ENCODE results near the gene SRD5A1. TPM values are rescaled to one million over a fixed set of nuclear protein-coding genes. Genes with fewer than 3 reads are reported as not detected.

SRD5A1 gene
- total and polyA plus RNA-seq, 4 donors, result 2.5 to 7.7 (median 4.7) TPM

- Histone ChIP-seq H3K27me3 (ENCODE audit: control insufficient read depth in 1 of 2, insufficient read depth in 2 of 2, low read length in 1 of 2) (no peaks in the 10 kb centered on the region), H3K9me3 (ENCODE audit: control insufficient read depth, low read length) (no peaks in the 10 kb centered on the region), H3K27ac (ENCODE audit: low read depth in 1 of 2, low read length in 2 of 2) (no peak overlapping the region), H3K4me1 (ENCODE audit: control insufficient read depth in 1 of 2, insufficient read depth in 2 of 2, low read length in 2 of 2) (no peaks in the 10 kb centered on the region), H3K4me3 (ENCODE audit: low read length in 2 of 2) (no peak overlapping the region), H3K36me3 (ENCODE audit: control insufficient read depth in 1 of 2, insufficient read depth in 2 of 2, low read length in 1 of 2) (peaks cover 2 to 14% of the 10 kb centered on the region in 2 donors)
- intact Hi-C loops (cut with DNase I), result no loop called here
- no peak for ATAC-seq (ENCODE audit: low FRiP score)
- WGBS, 2 donors, result 92 to 94% methylated on average over 3 of the region's 3 CpGs
- DNase-seq, result no peak
Measured at GRCh38 chr5:6608016-6608415, 25.2 kb upstream of the SRD5A1 start.

DNA sequence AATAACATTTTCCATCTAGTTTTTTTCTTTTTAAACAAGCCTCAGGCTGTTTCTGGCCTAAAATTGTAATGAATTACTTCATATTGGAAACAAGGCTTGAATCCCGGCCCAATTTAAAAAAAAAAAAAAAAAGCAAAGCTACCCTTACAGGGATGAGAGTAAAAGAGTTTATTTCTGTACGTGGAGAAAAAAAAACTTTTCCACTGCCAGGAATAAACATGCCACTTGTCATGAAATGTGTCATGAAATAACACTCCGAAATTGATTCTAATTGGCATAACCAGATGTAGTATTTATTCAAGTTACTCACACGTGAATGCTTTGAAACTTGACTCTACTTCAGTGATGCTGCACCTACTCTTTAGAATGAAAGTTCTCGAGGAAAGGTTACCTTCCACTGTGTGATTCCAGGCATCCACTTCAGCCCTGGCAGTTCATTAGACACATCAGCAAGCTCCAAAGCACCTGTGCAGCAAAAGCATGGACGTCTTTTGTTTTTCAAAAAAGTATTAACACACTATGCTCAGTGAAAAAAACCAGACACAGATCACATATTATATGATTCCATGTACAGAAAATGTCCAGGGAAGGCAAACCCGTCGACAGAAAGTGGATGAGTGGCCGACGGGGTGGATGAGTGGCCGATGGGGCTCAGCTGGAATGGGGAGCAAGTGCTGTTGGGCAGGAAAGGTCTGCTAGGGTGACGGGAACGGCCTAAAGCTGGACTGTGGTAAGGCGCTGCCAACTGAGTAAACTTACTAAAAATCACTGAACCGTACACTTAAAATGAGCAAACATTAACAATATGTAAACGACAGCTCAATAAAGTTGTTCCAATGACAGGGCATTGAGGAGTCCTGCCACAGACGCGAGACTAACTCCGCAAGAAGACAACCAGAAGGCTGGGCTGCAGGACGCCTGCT is 21.6 kb upstream of the SRD5A1 start:
- ATAC-seq (ENCODE audit: low FRiP score) (no peak), DNase-seq (no peak)
- no peaks in the 10 kb centered on the region for H3K4me1 ChIP-seq (ENCODE audit: control insufficient read depth in 1 of 2, insufficient read depth in 2 of 2, low read length in 2 of 2)
- H3K27ac ChIP-seq (ENCODE audit: low read depth in 1 of 2, low read length in 2 of 2), result peak overlapping the region in 1 of 2 donors; percentile 32
- H3K27me3 ChIP-seq (ENCODE audit: control insufficient read depth in 1 of 2, insufficient read depth in 2 of 2, low read length in 1 of 2), result no peaks in the 10 kb centered on the region
- H3K36me3 ChIP-seq (ENCODE audit: control insufficient read depth in 1 of 2, insufficient read depth in 2 of 2, low read length in 1 of 2), result peaks cover 7 to 12% of the 10 kb centered on the region in 2 donors
- 55 to 58% methylated on average over 20 of the region's 20 CpGs for WGBS, 2 donors
- no peaks in the 10 kb centered on the region for H3K9me3 ChIP-seq (ENCODE audit: control insufficient read depth, low read length)
- intact Hi-C loops (cut with DNase I), result no loop called here
- H3K4me3 ChIP-seq (ENCODE audit: low read length in 2 of 2), result no peak overlapping the region

DNA sequence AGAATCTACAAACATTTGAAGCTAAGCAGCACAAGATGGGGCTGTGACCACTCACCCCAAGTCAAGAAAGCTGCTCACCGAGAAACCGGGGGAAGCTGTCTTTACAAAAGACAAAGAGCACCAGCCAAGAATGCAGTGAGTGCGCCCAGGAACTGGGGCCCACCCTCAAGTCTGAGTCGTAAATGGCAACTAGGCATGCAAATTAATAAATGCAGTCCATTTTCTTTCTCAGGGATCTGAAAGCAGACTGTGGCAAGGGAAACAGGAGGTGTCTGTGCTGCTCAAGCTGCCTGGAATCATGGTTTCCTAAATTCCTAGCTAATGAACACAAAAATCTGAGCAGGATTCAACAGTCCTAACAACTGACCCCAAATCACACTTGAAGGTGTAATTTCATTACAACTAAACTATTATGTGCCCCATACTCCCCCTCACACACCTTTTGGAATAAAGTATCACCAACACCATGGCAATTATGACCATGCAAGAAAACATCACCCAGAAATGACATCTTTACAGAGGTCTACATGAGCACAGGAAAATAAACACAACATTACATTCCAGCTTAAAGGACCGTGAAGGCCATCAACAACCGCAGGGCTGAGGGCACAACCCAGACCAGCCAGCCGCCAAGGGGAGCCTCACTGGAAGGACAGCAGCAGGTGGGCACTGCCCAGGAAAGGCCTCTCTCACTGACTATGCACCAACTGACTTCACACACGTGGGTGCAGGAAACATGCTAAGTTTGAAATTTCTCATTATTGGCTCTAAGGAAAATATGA is 18.0 kb upstream of the SRD5A1 start:
- WGBS, 2 donors, result 74 to 81% methylated on average over 8 of the region's 8 CpGs
- Histone ChIP-seq H3K27me3 (ENCODE audit: control insufficient read depth in 1 of 2, insufficient read depth in 2 of 2, low read length in 1 of 2) (no peaks in the 10 kb centered on the region), H3K36me3 (ENCODE audit: control insufficient read depth in 1 of 2, insufficient read depth in 2 of 2, low read length in 1 of 2) (peaks cover 7 to 14% of the 10 kb centered on the region in 2 donors), H3K27ac (ENCODE audit: low read depth in 1 of 2, low read length in 2 of 2) (no peak overlapping the region), H3K4me1 (ENCODE audit: control insufficient read depth in 1 of 2, insufficient read depth in 2 of 2, low read length in 2 of 2) (no peaks in the 10 kb centered on the region), H3K9me3 (ENCODE audit: control insufficient read depth, low read length) (no peaks in the 10 kb centered on the region), H3K4me3 (ENCODE audit: low read length in 2 of 2) (no peak overlapping the region)
- DNase-seq (no peak), ATAC-seq (ENCODE audit: low FRiP score) (no peak)
- intact Hi-C loops (cut with DNase I), result no loop called here

DNA sequence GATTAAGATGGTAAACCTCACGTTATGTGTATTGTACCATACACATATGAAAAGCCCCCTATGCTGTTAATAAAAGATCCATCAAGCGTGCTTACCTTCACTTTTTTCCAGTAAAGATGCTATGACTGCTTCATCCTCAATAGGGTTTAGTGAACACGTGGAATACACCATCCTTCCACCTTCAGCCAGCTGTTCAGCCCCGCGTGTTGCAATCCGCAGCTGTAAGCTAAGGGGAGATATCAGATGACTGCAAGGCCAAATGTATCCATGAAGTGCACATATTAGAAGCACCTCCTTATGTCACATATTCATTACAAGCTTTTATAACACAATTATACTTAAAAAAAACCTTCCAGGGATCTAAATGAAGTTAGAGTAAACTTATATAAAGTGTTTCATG is 16.6 kb upstream of the SRD5A1 start:
- peaks cover 7 to 13% of the 10 kb centered on the region in 2 donors for H3K36me3 ChIP-seq (ENCODE audit: control insufficient read depth in 1 of 2, insufficient read depth in 2 of 2, low read length in 1 of 2)
- intact Hi-C loops (cut with DNase I), result no loop called here
- 87 to 90% methylated on average over 6 of the region's 6 CpGs for WGBS, 2 donors
- H3K4me3 ChIP-seq (ENCODE audit: low read length in 2 of 2), result no peak overlapping the region
- no peak for ATAC-seq (ENCODE audit: low FRiP score)
- H3K4me1 ChIP-seq (ENCODE audit: control insufficient read depth in 1 of 2, insufficient read depth in 2 of 2, low read length in 2 of 2), result no peaks in the 10 kb centered on the region
- H3K27ac ChIP-seq (ENCODE audit: low read depth in 1 of 2, low read length in 2 of 2), result no peak overlapping the region
- H3K9me3 ChIP-seq (ENCODE audit: control insufficient read depth, low read length), result no peaks in the 10 kb centered on the region
- no peaks in the 10 kb centered on the region for H3K27me3 ChIP-seq (ENCODE audit: control insufficient read depth in 1 of 2, insufficient read depth in 2 of 2, low read length in 1 of 2)
- no peak for DNase-seq

DNA sequence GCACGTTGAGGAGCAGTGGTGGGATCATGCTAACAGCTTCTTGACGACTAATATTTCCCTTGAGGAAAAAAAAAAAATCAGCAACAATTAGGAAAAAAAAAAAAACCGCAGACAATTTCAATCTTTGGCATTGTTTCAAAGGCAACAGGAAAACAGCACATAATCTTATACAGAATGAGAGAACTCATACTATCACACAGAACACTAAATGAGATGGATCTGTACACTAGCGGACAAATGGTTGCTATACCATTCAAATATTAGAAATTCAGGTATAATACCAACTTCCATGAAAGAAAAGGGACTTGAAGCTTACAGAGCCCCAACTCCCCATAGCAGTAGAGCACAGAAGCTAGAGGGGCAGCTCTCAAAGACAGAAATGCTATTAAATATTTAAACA is 10.0 kb upstream of the SRD5A1 start:
- Histone ChIP-seq H3K27ac (ENCODE audit: low read depth in 1 of 2, low read length in 2 of 2) (no peak overlapping the region), H3K9me3 (ENCODE audit: control insufficient read depth, low read length) (no peaks in the 10 kb centered on the region), H3K36me3 (ENCODE audit: control insufficient read depth in 1 of 2, insufficient read depth in 2 of 2, low read length in 1 of 2) (peaks cover 0 to 18% of the 10 kb centered on the region in 2 donors), H3K4me1 (ENCODE audit: control insufficient read depth in 1 of 2, insufficient read depth in 2 of 2, low read length in 2 of 2) (no peaks in the 10 kb centered on the region), H3K27me3 (ENCODE audit: control insufficient read depth in 1 of 2, insufficient read depth in 2 of 2, low read length in 1 of 2) (no peaks in the 10 kb centered on the region), H3K4me3 (ENCODE audit: low read length in 2 of 2) (no peak overlapping the region)
- WGBS, 2 donors, result 90% methylated on average over 4 of the region's 4 CpGs
- intact Hi-C loops (cut with DNase I), result no loop called here
- ATAC-seq (ENCODE audit: low FRiP score), result no peak
- no peak for DNase-seq

DNA sequence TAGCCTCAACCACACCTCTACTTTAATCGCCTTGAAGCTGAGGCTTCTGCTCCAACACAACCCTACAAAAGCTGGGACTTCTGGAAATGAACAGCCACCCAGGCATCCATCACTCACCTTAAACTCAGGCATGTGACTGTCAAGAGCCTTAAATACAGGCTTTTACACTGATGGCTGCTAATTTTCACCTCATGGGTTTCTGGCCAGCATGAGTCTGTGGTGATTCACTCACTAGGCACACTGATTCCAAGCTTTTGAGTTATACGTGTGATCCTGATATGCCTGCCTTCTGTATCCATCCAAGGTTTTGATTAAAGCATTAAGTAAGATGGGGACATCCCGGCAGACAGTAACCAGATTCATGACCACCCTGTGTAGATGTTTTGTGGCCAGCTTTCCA is 9.3 kb upstream of the SRD5A1 start:
- H3K27me3 ChIP-seq (ENCODE audit: control insufficient read depth in 1 of 2, insufficient read depth in 2 of 2, low read length in 1 of 2), result no peaks in the 10 kb centered on the region
- peaks cover 0 to 15% of the 10 kb centered on the region in 2 donors for H3K36me3 ChIP-seq (ENCODE audit: control insufficient read depth in 1 of 2, insufficient read depth in 2 of 2, low read length in 1 of 2)
- ATAC-seq (ENCODE audit: low FRiP score) (no peak), DNase-seq (no peak)
- intact Hi-C loops (cut with DNase I), result no loop called here
- H3K4me1 ChIP-seq (ENCODE audit: control insufficient read depth in 1 of 2, insufficient read depth in 2 of 2, low read length in 2 of 2), result no peaks in the 10 kb centered on the region
- H3K4me3 ChIP-seq (ENCODE audit: low read length in 2 of 2), result no peak overlapping the region
- WGBS, 2 donors, result 88 to 90% methylated on average over 3 of the region's 3 CpGs
- H3K9me3 ChIP-seq (ENCODE audit: control insufficient read depth, low read length), result no peaks in the 10 kb centered on the region
- no peak overlapping the region for H3K27ac ChIP-seq (ENCODE audit: low read depth in 1 of 2, low read length in 2 of 2)

DNA sequence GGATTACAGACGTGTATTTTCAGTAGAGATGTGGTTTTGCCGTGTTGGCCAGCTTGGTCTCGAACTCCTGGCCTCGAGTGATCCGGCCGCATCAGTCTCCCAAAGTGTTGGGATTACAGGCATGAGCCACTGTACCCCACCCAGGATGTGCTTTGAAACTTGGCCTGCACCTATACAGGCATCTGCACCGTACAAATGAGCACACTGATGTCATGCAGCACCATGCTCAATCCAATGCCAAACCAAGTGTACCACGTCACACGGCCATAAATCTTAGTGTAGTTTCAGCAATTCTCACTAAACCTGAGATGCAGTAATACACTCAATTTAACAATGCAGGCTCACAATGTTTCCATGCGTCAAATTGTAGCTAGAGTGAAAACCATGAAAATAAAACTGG is 6.7 kb upstream of the SRD5A1 start:
- no peaks in the 10 kb centered on the region for H3K9me3 ChIP-seq (ENCODE audit: control insufficient read depth, low read length)
- intact Hi-C loops (cut with DNase I), result no loop called here
- DNase-seq (no peak), ATAC-seq (ENCODE audit: low FRiP score) (no peak)
- H3K27me3 ChIP-seq (ENCODE audit: control insufficient read depth in 1 of 2, insufficient read depth in 2 of 2, low read length in 1 of 2), result no peaks in the 10 kb centered on the region
- H3K4me3 ChIP-seq (ENCODE audit: low read length in 2 of 2), result no peak overlapping the region
- H3K27ac ChIP-seq (ENCODE audit: low read depth in 1 of 2, low read length in 2 of 2), result no peak overlapping the region
- WGBS, 2 donors, result 73 to 74% methylated on average over 10 of the region's 10 CpGs
- H3K36me3 ChIP-seq (ENCODE audit: control insufficient read depth in 1 of 2, insufficient read depth in 2 of 2, low read length in 1 of 2), result peaks cover 0 to 9% of the 10 kb centered on the region in 2 donors
- H3K4me1 ChIP-seq (ENCODE audit: control insufficient read depth in 1 of 2, insufficient read depth in 2 of 2, low read length in 2 of 2), result no peaks in the 10 kb centered on the region

- Histone ChIP-seq H3K9me3 (ENCODE audit: control insufficient read depth, low read length) (no peaks in the 10 kb centered on the region), H3K27ac (ENCODE audit: low read depth in 1 of 2, low read length in 2 of 2) (no peak overlapping the region), H3K4me1 (ENCODE audit: control insufficient read depth in 1 of 2, insufficient read depth in 2 of 2, low read length in 2 of 2) (no peaks in the 10 kb centered on the region), H3K4me3 (ENCODE audit: low read length in 2 of 2) (no peak overlapping the region), H3K36me3 (ENCODE audit: control insufficient read depth in 1 of 2, insufficient read depth in 2 of 2, low read length in 1 of 2) (no peaks in the 10 kb centered on the region), H3K27me3 (ENCODE audit: control insufficient read depth in 1 of 2, insufficient read depth in 2 of 2, low read length in 1 of 2) (no peaks in the 10 kb centered on the region)
- WGBS, 2 donors, result 89 to 96% methylated on average over 4 of the region's 4 CpGs
- ATAC-seq (ENCODE audit: low FRiP score) (no peak), DNase-seq (no peak)
- intact Hi-C loops (cut with DNase I), result loop anchor here (5.0 to 10.0 kb wide), 3 partner anchors 101 to 1123 kb away; no protein-coding TSS in a partner anchor
Measured at GRCh38 chr5:6631441-6631840, 1.8 kb upstream of the SRD5A1 start.
